ENCODE results near the gene MRPL52. TPM values are rescaled to one million over a fixed set of nuclear protein-coding genes. Genes with fewer than 3 reads are reported as not detected.
A peak's percentile ranks its signal among the peaks of the same experiment; 100 is the strongest.

Gene MRPL52
- total and polyA plus RNA-seq, 2 of the 13 experiments (the other 11 are each of a cell fraction or from before 2014, with no cell fraction given), result 118 to 329 TPM

- peak; percentile 95 for TF ChIP-seq HNF1B (CRISPR knock-in tag; IDR thresholded peaks at IDR 0.05)
- TF ChIP-seq ZNF776 (CRISPR knock-in tag; IDR thresholded peaks at IDR 0.05), result peak; percentile 89; the same call in 1 of the 2 replicates
- 0 out of 2 replicates have a peak, but pooled peaks have one; percentile 23 for TF ChIP-seq ZNF724P (CRISPR knock-in tag; IDR thresholded peaks at IDR 0.05; ENCODE audit: borderline replicate concordance)
- peak; percentile 87 for TF ChIP-seq MAX (IDR thresholded peaks at IDR 0.05)
- 0 out of 2 replicates have a peak, but pooled peaks have one; percentile 39 for TF ChIP-seq FOXO4 (CRISPR knock-in tag; conservative IDR thresholded peaks at IDR 0.05)
- peak; percentile 92; the same call in 1 of the 2 replicates for TF ChIP-seq ZNF414 (CRISPR knock-in tag; IDR thresholded peaks at IDR 0.05)
- TF ChIP-seq ZNF83 (CRISPR knock-in tag; IDR thresholded peaks at IDR 0.05; ENCODE audit: borderline replicate concordance), result peak; percentile 78; the same call in 1 of the 2 replicates
- peak; percentile 61 for TF ChIP-seq FOSL2 (CRISPR knock-in tag; IDR thresholded peaks at IDR 0.05)
- TF ChIP-seq HNF4A (CRISPR knock-in tag; IDR thresholded peaks at IDR 0.05), result peak; percentile 67
- TF ChIP-seq XRCC5 (optimal IDR thresholded peaks at IDR 0.05; ENCODE audit: low read length), result peak; percentile 99
- 0 out of 2 replicates have a peak, but pooled peaks have one; percentile 86 for TF ChIP-seq ZNF329 (CRISPR knock-in tag; IDR thresholded peaks at IDR 0.05; ENCODE audit: low read depth)
- peak; percentile 85; the same call in 1 of the 2 replicates for TF ChIP-seq ZNF451 (CRISPR knock-in tag; IDR thresholded peaks at IDR 0.05)
- no peak for TF ChIP-seq SOX13 (IDR thresholded peaks at IDR 0.05)
- peak in 1 of 2 experiments; percentile 65; a peak in 1 of 4 replicates for TF ChIP-seq SOX13 (CRISPR knock-in tag; conservative IDR thresholded peaks at IDR 0.05 in 1 of 2, IDR thresholded peaks at IDR 0.05 in 1 of 2)
- TF ChIP-seq TIGD3 (CRISPR knock-in tag; IDR thresholded peaks at IDR 0.05; ENCODE audit: borderline replicate concordance), result no peak
- TF ChIP-seq ZNF879 (CRISPR knock-in tag; IDR thresholded peaks at IDR 0.05), result peak; percentile 95
- peak; percentile 89; the same call in 1 of the 2 replicates for TF ChIP-seq ZBTB42 (CRISPR knock-in tag; IDR thresholded peaks at IDR 0.05)
- TF ChIP-seq ZNF687 (CRISPR knock-in tag; IDR thresholded peaks at IDR 0.05), result peak; percentile 92
Measured at GRCh38 chr14:22852940-22853767, 23.5 kb downstream of the MRPL52 start (continued).

Data from HepG2 (cell line).